H1 (cell line): ENCODE data around the gene F10. TPM values are rescaled to one million over a fixed set of nuclear protein-coding genes. Genes with fewer than 3 reads are reported as not detected.

Experiments used
- CTCF ChIA-PET: fragments of 300-600 bp; sonication (Branson Sonifier 250); formaldehyde crosslinking; loops from one replicate; lab custom pipeline; 2021; ENCODE audit not compliant: partially characterized antibody; lab: Charles Lee
- POLR2A ChIA-PET: fragments of 300-600 bp; sonication (Branson Sonifier 250); formaldehyde crosslinking; loops from one replicate; lab custom pipeline; 2021; ENCODE audit warnings: inconsistent platforms; ENCODE audit not compliant: partially characterized antibody; lab: Charles Lee
- DNase-seq, 2 experiments: peaks; one replicate each; pipeline versions ENCODE4 v3.0.0 to v3.0.0-alpha.2; 2010 to 2022; ENCODE audit warnings: low spot score in 2 of 2, low read depth in 1 of 2, mixed read lengths in 1 of 2
- FAIRE-seq: peaks from 2 replicates; lab custom pipeline; 2011; peaks lifted over from hg19 to GRCh38; lab: Jason Lieb, UNC
- H2AFZ ChIP-seq: 2 replicates; pipeline ENCODE4 v1.8.1; 2012; ENCODE audit warnings: low read length, inconsistent platforms
- H2AK5ac ChIP-seq: 2 replicates; pipeline ENCODE4 v1.6.1; 2013; ENCODE audit warnings: low read depth, low read length
- H2BK120ac ChIP-seq: replicated peaks from 2 replicates; pipeline ENCODE3; 2013; ENCODE audit warnings: low read depth, low read length, inconsistent platforms
- H2BK12ac ChIP-seq: 2 replicates; pipeline ENCODE4 v1.6.1; 2013; ENCODE audit warnings: low read depth, low read length
- H2BK15ac ChIP-seq: 2 replicates; pipeline ENCODE4 v1.6.1; 2013; ENCODE audit warnings: low read length
- H2BK20ac ChIP-seq: 2 replicates; pipeline ENCODE4 v1.6.1; 2013; ENCODE audit warnings: low read length
- H2BK5ac ChIP-seq: 2 replicates; pipeline ENCODE4 v1.6.1; 2013; ENCODE audit warnings: low read depth, low read length
- H3K14ac ChIP-seq: 2 replicates; pipeline ENCODE4 v1.6.1; 2013; ENCODE audit warnings: inconsistent platforms; ENCODE audit not compliant: insufficient read length
- H3K18ac ChIP-seq: 2 replicates; pipeline ENCODE4 v1.6.1; 2013; ENCODE audit warnings: low read length; ENCODE audit errors: extremely low read depth
- H3K23ac ChIP-seq: 2 replicates; pipeline ENCODE4 v1.6.1; 2013; ENCODE audit warnings: inconsistent platforms; ENCODE audit not compliant: insufficient read length
- H3K23me2 ChIP-seq: 2 replicates; pipeline ENCODE4 v1.6.1; 2013; ENCODE audit warnings: low read depth, low read length
- H3K27ac ChIP-seq: 2 replicates; pipeline ENCODE4 v1.6.1; 2011; ENCODE audit warnings: low read depth, low read length, inconsistent platforms
- H3K27me3 ChIP-seq, 4 experiments: replicated peaks in 1 of 4; 1 replicate in 1 of 4; 2 replicates in 3 of 4; pipeline versions ENCODE4 v1.6.1 to v1.8.1; 2011 to 2013; ENCODE audit warnings: low read length in 3 of 4, mild to moderate bottlenecking in 3 of 4, inconsistent platforms in 2 of 4, mixed read lengths in 2 of 4, moderate library complexity in 1 of 4; ENCODE audit not compliant: control insufficient read depth in 3 of 4, insufficient read depth in 3 of 4; ENCODE audit errors: extremely low read depth in 1 of 4
- H3K36me3 ChIP-seq, 4 experiments: 2 replicates each; pipeline versions ENCODE4 v1.6.1 to v1.8.1; 2011 to 2013; ENCODE audit warnings: mild to moderate bottlenecking in 4 of 4, low read length in 3 of 4, moderate library complexity in 2 of 4, control low read depth in 1 of 4, inconsistent platforms in 1 of 4; ENCODE audit not compliant: insufficient read depth in 4 of 4, control insufficient read depth in 2 of 4
- H3K4ac ChIP-seq: replicated peaks from 2 replicates; pipeline ENCODE3; 2013; ENCODE audit warnings: low read length, low read depth, mixed read lengths, inconsistent platforms; ENCODE audit not compliant: insufficient read length
- H3K4me1 ChIP-seq, 4 experiments: replicated peaks in 1 of 4; 1 replicate in 1 of 4; 2 replicates in 3 of 4; pipeline versions ENCODE4 v1.6.1 to v1.8.1; 2011 to 2013; ENCODE audit warnings: low read length in 3 of 4, inconsistent platforms in 2 of 4, mixed read lengths in 1 of 4; ENCODE audit not compliant: insufficient read depth in 4 of 4, control insufficient read depth in 3 of 4
- H3K4me2 ChIP-seq, 2 experiments: 2 replicates each; pipeline versions ENCODE4 v1.6.1 to v1.8.1; 2011 to 2013; ENCODE audit warnings: low read depth in 2 of 2, low read length in 2 of 2, control low read depth in 1 of 2, inconsistent platforms in 1 of 2, mild to moderate bottlenecking in 1 of 2; ENCODE audit not compliant: insufficient read depth in 1 of 2
- H3K4me3 ChIP-seq, 4 experiments: fragments of 200-600, 300-600 bp in 1 of 4; sonication (generic), shearing (Covaris generic), sonication (Bioruptor Twin) in 1 of 4; 2 replicates each; pipeline versions ENCODE4 v1.5.1 to v1.8.1; 2011 to 2016; ENCODE audit warnings: low read length in 4 of 4, low read depth in 3 of 4, control low read depth in 2 of 4, inconsistent platforms in 2 of 4, mild to moderate bottlenecking in 2 of 4, mixed read lengths in 1 of 4, moderate library complexity in 1 of 4; ENCODE audit not compliant: insufficient read depth in 2 of 4; ENCODE audit errors: extremely low read depth in 1 of 4
- H3K56ac ChIP-seq: replicated peaks from 2 replicates; pipeline ENCODE3; 2013; ENCODE audit warnings: low read depth, mild to moderate bottlenecking, mixed read lengths, low read length, inconsistent platforms; ENCODE audit not compliant: insufficient read length
- H3K79me1 ChIP-seq: 2 replicates; pipeline ENCODE4 v1.6.1; 2013; ENCODE audit warnings: low read depth, low read length, control low read depth
- H3K79me2 ChIP-seq, 2 experiments: 2 replicates each; pipeline versions ENCODE4 v1.6.1 to v1.8.1; 2012 to 2013; ENCODE audit warnings: low read length in 2 of 2, mild to moderate bottlenecking in 2 of 2, inconsistent platforms in 1 of 2; ENCODE audit not compliant: insufficient read depth in 2 of 2, control insufficient read depth in 1 of 2
- H3K9ac ChIP-seq, 4 experiments: replicated peaks in 1 of 4; 1 replicate in 1 of 4; 2 replicates in 3 of 4; pipeline versions ENCODE4 v1.6.1 to v1.8.1; 2011 to 2013; ENCODE audit warnings: low read depth in 3 of 4, low read length in 3 of 4, control low read depth in 2 of 4, mild to moderate bottlenecking in 2 of 4, moderate library complexity in 2 of 4, inconsistent platforms in 1 of 4; ENCODE audit errors: extremely low read depth in 1 of 4
- H3K9me3 ChIP-seq, 2 experiments: 2 replicates each; pipeline versions ENCODE4 v1.6.1 to v1.8.1; 2012 to 2013; ENCODE audit warnings: mild to moderate bottlenecking in 2 of 2, moderate library complexity in 2 of 2, control low read depth in 1 of 2, inconsistent platforms in 1 of 2, low read depth in 1 of 2, low read length in 1 of 2, mixed read lengths in 1 of 2; ENCODE audit not compliant: insufficient read depth in 2 of 2
- H4K20me1 ChIP-seq, 2 experiments: replicated peaks in 1 of 2; 2 replicates each; pipeline versions ENCODE3 to v1.8.1; 2011 to 2013; ENCODE audit warnings: inconsistent platforms in 2 of 2, low read length in 2 of 2, mild to moderate bottlenecking in 1 of 2; ENCODE audit not compliant: insufficient read depth in 2 of 2, control insufficient read depth in 1 of 2
- H4K5ac ChIP-seq: 2 replicates; pipeline ENCODE4 v1.6.1; 2013; ENCODE audit warnings: low read length, low read depth, mixed read lengths, inconsistent platforms; ENCODE audit not compliant: insufficient read length
- H4K8ac ChIP-seq: 2 replicates; pipeline ENCODE4 v1.8.0; 2013; ENCODE audit warnings: mild to moderate bottlenecking, moderate library complexity, low read length, inconsistent platforms; ENCODE audit not compliant: insufficient read depth; ENCODE audit errors: extremely low read depth
- H4K91ac ChIP-seq: replicated peaks from 2 replicates; pipeline ENCODE3; 2013; ENCODE audit warnings: low read length, mixed read lengths, inconsistent platforms; ENCODE audit not compliant: insufficient read length
- WGBS, 2 experiments: shearing (Covaris generic) in 1 of 2; methylation state at CpG; one replicate each; pipeline versions ENCODE4 v1.1.6 to v1.1.7; 2013 to 2015; ENCODE audit warnings: low lambda C conversion rate in 2 of 2, mixed read lengths in 2 of 2, inconsistent platforms in 1 of 2, low coverage in 1 of 2, missing lambda C conversion rate in 1 of 2; ENCODE audit not compliant: insufficient replicate concordance in 2 of 2, insufficient coverage in 1 of 2, insufficient read length in 1 of 2; ENCODE audit errors: extremely low coverage in 1 of 2, missing lambda C conversion rate in 1 of 2; 5-methylcytosine and 5-hydroxymethylcytosine counted together
- polyA plus RNA-seq, 7 experiments: library from polyadenylated mRNA; depleted of rRNA in 3 of 7; stranded (reverse) in 5 of 7; unstranded in 2 of 7; fragments of >200 nt in 5 of 7; fragments of 200-250 nt in 2 of 7; gene quantifications; 1 replicate in 5 of 7; 2 replicates in 1 of 7; 4 replicates in 1 of 7; pipeline versions ENCODE4 v1.2.1 to v1.2.3, GENCODE V29; 2011 to 2013; ENCODE audit warnings: missing spikeins in 2 of 7, mixed read lengths in 2 of 7
- total RNA-seq: library from RNA; stranded (reverse); fragmentation: NEBNext Ultra II Directional; extraction: Animal tissue kit (Norgen Biotek cat#: 25700); gene quantifications from 2 replicates; pipeline ENCODE4 v1.2.1, GENCODE V29; 2021

Gene F10
- total and polyA plus RNA-seq, 2 of the 8 experiments (the other 6 are each of a cell fraction or from before 2014, with no cell fraction given): 2.0 to 4.2 TPM

DNA sequence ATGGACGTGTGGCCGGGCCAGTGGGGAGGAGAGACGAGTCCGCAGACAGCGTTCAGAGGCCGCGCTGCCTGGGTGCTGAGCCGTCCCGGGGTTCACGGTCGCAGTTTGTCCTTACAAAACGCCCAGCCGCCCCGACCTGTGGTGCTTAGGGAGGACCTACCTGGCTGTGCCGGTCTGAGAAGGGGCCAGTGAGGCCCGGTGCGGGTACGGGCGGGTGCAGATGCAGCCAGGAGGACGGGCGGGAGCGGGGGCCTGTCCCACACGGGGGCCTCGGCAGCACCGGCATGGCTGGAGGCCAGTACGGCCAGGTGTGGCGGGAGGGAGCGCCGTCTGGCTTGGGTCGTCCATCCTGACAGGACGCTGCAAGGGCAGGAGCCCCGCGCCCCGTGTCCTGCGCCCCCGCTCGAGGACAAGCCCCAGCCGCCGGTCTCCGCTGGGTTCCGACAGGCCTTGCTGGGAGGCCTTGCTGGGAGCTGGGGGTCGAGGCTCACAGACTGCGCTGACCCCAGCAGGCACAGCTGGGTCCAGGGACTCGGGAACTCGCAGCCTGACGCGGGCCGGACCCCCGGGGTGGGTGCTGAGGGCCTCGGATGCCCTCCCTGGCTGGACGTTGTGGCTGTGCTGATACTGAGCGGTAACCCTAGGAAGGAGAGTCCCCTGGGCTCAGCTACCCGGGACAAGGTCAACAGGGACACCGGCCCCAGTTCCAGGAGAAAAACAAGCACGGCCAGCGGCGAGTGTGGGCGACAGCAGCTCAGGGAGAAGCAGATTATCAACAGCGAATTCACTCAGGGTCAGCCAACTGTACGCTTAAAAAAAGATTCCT is 30.6 kb downstream of the F10 start:
- H4K91ac ChIP-seq: peak overlapping the region; percentile 54
- H3K14ac ChIP-seq: no peak overlapping the region
- H3K9me3 ChIP-seq: no peaks in the 10 kb centered on the region
- H3K36me3 ChIP-seq: no peaks in the 10 kb centered on the region
- peak overlapping the region; percentile 73; the same call in 1 of the 2 replicates for H4K8ac ChIP-seq
- peak in 1 of 2 experiments; percentile 81 for DNase-seq
- H3K4me2 ChIP-seq: peak overlapping the region; percentile 93 to 98
- H3K4ac ChIP-seq: peak overlapping the region; percentile 78
- peak overlapping the region; percentile 10 for H3K56ac ChIP-seq
- peak overlapping the region; percentile 83 for H3K18ac ChIP-seq
- H2BK5ac ChIP-seq: peak overlapping the region; percentile 66; the same call in 1 of the 2 replicates
- no peak overlapping the region for H3K27ac ChIP-seq
- H2AFZ ChIP-seq: peak overlapping the region; percentile 89; the same call in 1 of the 2 replicates
- H3K4me3 ChIP-seq: peak overlapping the region; percentile 35 to 71 (median 61)
- no peak overlapping the region for H2BK120ac ChIP-seq
- H2BK12ac ChIP-seq: peak overlapping the region; percentile 72; the same call in 1 of the 2 replicates
- ChIA-PET CTCF (interaction anchor here (1.1 kb wide), 1 partner anchor 39 kb away, joined by 3 read pairs; no protein-coding TSS in a partner anchor), POLR2A (interaction anchor here (1.0 to 1.1 kb wide), 2 partner anchors 11 to 26 kb away, joined by 3 to 5 read pairs; no protein-coding TSS in a partner anchor)
- FAIRE-seq: no peak
- no peaks in the 10 kb centered on the region for H3K79me2 ChIP-seq
- peak overlapping the region; percentile 65; the same call in 1 of the 2 replicates for H2AK5ac ChIP-seq
- no peaks in the 10 kb centered on the region for H4K20me1 ChIP-seq
- H2BK15ac ChIP-seq: peak overlapping the region; percentile 88; the same call in 1 of the 2 replicates
- H3K23ac ChIP-seq: no peak overlapping the region
- 2% methylated on average over 58 of the region's 60 CpGs; no CpG with 5 or more reads in 1 of the 2 experiments for WGBS, 2 experiments
- H3K9ac ChIP-seq: peak overlapping the region in 3 of 4 experiments; percentile 1 to 25 (median 19); a peak in 4 of 7 replicates
- H3K23me2 ChIP-seq: peaks cover 10% of the 10 kb centered on the region
- H3K79me1 ChIP-seq: no peaks in the 10 kb centered on the region
- H4K5ac ChIP-seq: no peak overlapping the region
- peaks cover 0 to 11% (median 5%) of the 10 kb centered on the region in 4 experiments; a peak in 4 of 7 replicates for H3K4me1 ChIP-seq
- H3K27me3 ChIP-seq: peaks cover 7 to 22% (median 20%) of the 10 kb centered on the region in 4 experiments; a peak in 6 of 7 replicates
- no peak overlapping the region; the same call in 1 of the 2 replicates for H2BK20ac ChIP-seq
